Omental fat pad (tissue), 4 donors: Measurements from ENCODE around the gene TIAM2. TPM values are rescaled to one million over a fixed set of nuclear protein-coding genes. Genes with fewer than 3 reads are reported as not detected.

Source experiments
- ATAC-seq: fragments of 150-250 bp; one replicate; pipeline ENCODE4 v1.9.1; 2016; ENCODE audit warnings: mild to moderate bottlenecking, moderate library complexity; ENCODE audit not compliant: low FRiP score
- DNase-seq: peaks from one replicate; pipeline ENCODE4 v3.0.0-alpha.2; 2019; ENCODE audit warnings: low spot score
- total RNA-seq, 4 donors: library from RNA; depleted of rRNA; stranded (reverse); fragments of >200 nt; gene quantifications; one replicate each; pipeline ENCODE4 v1.1.0, GENCODE V29; 2016
- TF ChIP-seq, protein P1 (sequence below), 3 donors: fragments of 450-650 bp; IDR thresholded peaks; one replicate each; pipeline ENCODE4 v1.5.1; 2016 to 2017; ENCODE audit warnings: antibody characterized with exemption in 3 of 3, mild to moderate bottlenecking in 3 of 3, moderate library complexity in 2 of 3

The TIAM2 gene
- total RNA-seq, 4 donors from 2014 or later: 4.8 to 10.6 (median 6.4) TPM

DNA sequence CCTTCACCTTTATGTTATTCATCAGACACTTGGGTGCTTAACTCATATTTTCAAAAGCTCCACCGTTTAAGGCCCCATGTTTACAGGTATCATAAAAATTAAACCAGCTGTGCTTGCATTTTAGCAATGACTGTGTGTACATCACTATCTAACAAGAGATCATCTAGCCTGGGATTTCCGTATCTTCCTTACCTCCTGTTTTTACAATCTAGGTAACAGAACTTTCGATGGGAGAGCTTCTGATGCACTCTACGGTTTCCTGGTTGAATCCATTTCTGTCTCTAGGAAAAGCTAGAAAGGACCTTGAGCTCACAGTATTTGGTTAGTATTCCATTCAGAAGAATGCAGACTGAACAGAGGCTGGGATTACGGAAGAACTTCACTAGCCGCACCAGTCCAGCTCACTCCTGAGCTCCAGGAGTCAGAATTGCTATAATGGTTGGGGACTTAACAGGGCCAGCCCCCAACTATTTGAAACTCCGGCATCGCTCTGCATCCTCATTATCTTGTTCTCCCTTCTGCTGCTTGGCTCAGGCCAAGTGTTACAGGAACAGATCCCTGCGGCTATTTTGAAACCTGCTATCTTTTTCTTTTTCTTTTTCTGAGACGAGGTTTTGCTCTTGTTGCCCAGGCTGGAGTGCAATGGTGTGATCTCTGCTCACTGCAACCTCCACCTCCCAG is 255.7 kb downstream of the TIAM2 start:
- no peak for DNase-seq
- no peak for ATAC-seq
- TF ChIP-seq, protein P1, sequence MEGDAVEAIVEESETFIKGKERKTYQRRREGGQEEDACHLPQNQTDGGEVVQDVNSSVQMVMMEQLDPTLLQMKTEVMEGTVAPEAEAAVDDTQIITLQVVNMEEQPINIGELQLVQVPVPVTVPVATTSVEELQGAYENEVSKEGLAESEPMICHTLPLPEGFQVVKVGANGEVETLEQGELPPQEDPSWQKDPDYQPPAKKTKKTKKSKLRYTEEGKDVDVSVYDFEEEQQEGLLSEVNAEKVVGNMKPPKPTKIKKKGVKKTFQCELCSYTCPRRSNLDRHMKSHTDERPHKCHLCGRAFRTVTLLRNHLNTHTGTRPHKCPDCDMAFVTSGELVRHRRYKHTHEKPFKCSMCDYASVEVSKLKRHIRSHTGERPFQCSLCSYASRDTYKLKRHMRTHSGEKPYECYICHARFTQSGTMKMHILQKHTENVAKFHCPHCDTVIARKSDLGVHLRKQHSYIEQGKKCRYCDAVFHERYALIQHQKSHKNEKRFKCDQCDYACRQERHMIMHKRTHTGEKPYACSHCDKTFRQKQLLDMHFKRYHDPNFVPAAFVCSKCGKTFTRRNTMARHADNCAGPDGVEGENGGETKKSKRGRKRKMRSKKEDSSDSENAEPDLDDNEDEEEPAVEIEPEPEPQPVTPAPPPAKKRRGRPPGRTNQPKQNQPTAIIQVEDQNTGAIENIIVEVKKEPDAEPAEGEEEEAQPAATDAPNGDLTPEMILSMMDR (IDR thresholded peaks at IDR 0.05): no peak

DNA sequence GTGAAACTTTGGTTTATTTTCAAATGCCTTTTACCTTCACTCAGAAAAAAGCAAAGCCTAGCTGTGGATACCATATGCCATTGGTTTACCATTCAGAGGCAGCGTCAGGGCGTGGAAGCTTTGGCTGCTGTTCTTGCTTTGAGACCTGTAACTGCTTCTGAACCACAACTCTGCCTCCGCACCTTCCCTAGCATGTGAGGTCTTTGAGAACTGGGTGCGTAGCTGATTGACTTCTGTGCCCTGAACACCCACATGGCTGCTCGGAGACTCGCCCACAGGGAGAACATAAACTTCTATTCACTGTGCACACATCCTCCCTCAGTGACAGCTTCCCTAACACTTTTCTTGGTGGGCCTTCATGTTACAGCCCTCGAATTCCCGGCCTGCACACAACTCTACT is 257.5 kb downstream of the TIAM2 start:
- TF ChIP-seq, protein P1 (IDR thresholded peaks at IDR 0.05): no peak
- ATAC-seq (no peak), DNase-seq (no peak)

DNA sequence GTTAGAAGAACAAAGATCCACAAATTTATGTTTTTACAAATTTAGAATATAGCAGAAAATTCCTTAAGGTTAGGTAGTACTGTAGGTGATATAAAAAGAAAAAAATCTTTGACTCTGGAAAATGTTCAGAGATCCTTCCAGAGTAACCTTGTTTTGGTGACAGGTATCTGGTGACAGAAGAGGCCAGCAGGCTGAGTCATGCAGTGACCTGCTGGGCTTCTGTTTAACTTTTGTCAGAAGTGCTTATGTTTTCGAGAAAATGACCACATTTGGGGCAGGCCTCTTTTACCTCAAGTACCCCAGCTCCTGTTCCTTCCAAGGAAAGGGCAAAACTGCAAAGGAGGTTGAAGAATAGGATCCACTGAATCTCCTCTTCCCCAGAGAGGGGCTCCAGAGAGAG is 258.2 kb downstream of the TIAM2 start:
- TF ChIP-seq, protein P1 (IDR thresholded peaks at IDR 0.05): no peak
- ATAC-seq (no peak), DNase-seq (no peak)

DNA sequence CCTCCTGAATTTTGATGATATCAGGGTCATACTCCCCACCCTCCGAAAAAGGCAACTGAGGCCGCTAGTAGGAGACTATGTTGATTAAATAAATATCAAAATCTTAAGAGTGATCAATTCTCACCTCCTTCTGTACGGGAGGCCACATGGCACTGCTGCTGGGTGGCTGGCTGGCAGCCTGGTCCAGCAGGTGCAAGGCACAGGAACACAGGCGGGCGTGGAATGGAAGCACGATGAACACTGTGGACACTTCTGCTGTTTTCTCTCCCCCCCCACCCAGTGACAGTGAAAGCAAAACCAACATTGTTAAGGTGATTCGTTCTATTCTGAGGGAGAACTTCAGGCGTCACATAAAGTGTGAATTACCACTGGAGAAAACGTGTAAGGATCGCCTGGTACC is 259.0 kb downstream of the TIAM2 start:
- ATAC-seq: no peak
- no peak for DNase-seq
- TF ChIP-seq, protein P1 (IDR thresholded peaks at IDR 0.05): no peak

DNA sequence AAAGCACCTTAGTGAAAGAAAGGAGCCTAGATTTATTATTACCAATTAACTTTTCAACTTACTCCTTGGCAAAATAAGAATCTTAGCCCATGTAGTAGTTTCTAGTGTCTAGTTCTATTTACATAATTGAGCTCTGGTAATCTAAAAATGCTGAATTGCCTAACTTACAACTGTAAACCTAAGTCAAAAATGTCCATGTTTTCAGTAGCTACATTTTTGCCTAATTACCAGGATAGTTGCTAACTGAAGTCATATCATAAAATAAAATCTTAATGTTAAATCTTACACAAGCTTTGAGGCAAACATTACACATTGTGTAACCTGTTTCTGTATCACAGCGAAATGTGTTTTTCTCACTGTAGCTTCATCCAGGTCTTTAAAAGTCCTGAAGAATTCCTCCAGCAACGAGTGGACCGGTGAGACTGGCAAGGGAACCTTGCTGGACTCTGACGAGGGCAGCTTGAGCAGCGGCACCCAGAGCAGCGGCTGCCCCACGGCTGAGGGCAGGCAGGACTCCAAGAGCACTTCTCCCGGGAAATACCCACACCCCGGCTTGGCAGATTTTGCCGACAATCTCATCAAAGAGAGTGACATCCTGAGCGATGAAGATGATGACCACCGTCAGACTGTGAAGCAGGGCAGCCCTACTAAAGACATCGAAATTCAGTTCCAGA is 261.1 kb downstream of the TIAM2 start:
- DNase-seq (no peak), ATAC-seq (no peak)
- TF ChIP-seq, protein P1 (IDR thresholded peaks at IDR 0.05): no peak

DNA sequence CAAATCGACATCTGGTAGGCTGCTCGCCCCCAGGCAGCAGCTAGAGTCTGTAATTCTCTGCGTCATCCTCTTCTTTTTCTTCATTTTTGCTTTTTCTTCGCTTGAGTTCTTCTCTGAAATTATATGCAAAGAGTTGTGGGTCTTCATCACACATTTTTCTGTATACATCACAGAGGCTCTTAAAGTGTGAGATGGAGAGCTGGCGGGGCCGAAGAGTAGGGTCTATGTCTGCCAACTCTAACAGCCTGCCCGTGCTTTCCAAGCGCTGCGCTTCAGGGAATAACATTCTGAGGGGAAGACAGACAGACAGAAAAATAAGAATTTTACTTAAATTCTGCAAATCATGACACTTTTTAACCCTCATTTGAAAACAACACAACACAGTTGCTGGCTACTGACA is 262.7 kb downstream of the TIAM2 start:
- TF ChIP-seq, protein P1 (IDR thresholded peaks at IDR 0.05): no peak
- ATAC-seq (no peak), DNase-seq (no peak)

DNA sequence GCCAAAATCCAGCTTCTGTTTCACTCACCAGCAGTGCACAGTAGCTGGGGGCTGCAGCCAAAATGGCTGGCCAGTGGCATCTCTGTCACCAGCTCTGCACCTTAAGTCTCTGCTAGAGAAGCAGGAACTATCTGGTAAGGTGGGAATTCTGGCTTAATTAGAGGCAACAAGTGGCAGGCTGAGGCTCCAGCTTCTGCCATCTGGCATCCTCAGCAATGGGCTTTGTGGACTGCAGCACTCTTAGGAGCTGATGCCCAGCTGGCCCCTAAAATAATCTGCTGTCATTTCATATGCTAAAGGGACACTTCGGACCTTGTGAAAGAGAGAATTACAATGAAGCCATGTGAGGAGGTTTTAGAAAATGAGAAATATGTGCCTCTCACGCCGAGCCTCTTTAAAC is 264.1 kb downstream of the TIAM2 start:
- TF ChIP-seq, protein P1 (IDR thresholded peaks at IDR 0.05): no peak
- DNase-seq (no peak), ATAC-seq (no peak)
